ENCODE data around the gene GALNT10.

DNA sequence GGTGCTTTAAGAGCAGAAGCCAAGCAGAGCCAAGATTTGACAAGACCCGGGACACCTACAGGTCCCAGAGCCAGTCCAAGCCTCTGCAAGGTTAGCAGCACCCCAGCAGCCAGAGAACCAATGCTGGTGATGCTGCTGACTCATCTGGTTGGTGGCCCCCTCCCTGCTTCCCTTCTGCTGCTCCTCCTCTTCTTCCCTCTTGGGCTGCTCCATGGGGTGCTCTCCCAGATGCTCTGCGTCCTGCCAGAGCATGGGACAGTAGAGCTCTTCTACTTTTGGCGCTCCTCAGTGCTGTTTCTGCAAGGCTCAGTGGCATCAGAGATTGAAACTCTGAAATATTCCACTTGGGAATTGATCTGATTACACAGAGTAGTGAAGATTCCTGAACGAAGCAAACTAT lies 179.1 kb downstream of the GALNT10 start:
- TF ChIP-seq EZH2 (IDR thresholded peaks at IDR 0.05) (no peak), FOXP2 (optimal IDR thresholded peaks at IDR 0.05; ENCODE audit: control extremely low read depth, extremely low read length, insufficient read depth) (no peak)

All from SK-N-MC (cell line).